Glutamatergic neuron (in vitro differentiated cells): ENCODE data around the gene CHN2. TPM values are rescaled to one million over a fixed set of nuclear protein-coding genes. Genes with fewer than 3 reads are reported as not detected.

Source experiments
- DNase-seq: peaks from one replicate; pipeline ENCODE4 v3.0.0; 2022
- H3K27ac Mint-ChIP-seq: one replicate; pipeline ENCODE4 v1.8.0; 2020; ENCODE audit warnings: mild to moderate bottlenecking, mixed read lengths, inconsistent platforms; ENCODE audit not compliant: unreplicated experiment
- H3K27me3 Mint-ChIP-seq: one replicate; pipeline ENCODE4 v1.8.0; 2020; ENCODE audit warnings: mild to moderate bottlenecking, moderate library complexity, mixed read lengths, inconsistent platforms; ENCODE audit not compliant: unreplicated experiment
- H3K36me3 Mint-ChIP-seq: one replicate; pipeline ENCODE4 v1.8.0; 2020; ENCODE audit warnings: mild to moderate bottlenecking, mixed read lengths, inconsistent platforms; ENCODE audit not compliant: unreplicated experiment
- H3K4me1 Mint-ChIP-seq: one replicate; pipeline ENCODE4 v1.8.0; 2020; ENCODE audit warnings: mild to moderate bottlenecking, low read depth, mixed read lengths, inconsistent platforms; ENCODE audit not compliant: unreplicated experiment
- H3K4me3 Mint-ChIP-seq: one replicate; pipeline ENCODE4 v1.8.0; 2020; ENCODE audit warnings: mild to moderate bottlenecking, mixed read lengths, inconsistent platforms; ENCODE audit not compliant: unreplicated experiment
- H3K9me3 Mint-ChIP-seq: one replicate; pipeline ENCODE4 v1.8.0; 2020; ENCODE audit warnings: mild to moderate bottlenecking, moderate library complexity, mixed read lengths, inconsistent platforms; ENCODE audit not compliant: unreplicated experiment
- total RNA-seq: library from RNA; stranded (reverse); fragmentation: NEBNext Ultra II Directional; extraction: Animal tissue kit (Norgen Biotek cat#: 25700); gene quantifications from one replicate; pipeline ENCODE4 v1.2.1, GENCODE V29; 2021; ENCODE audit not compliant: unreplicated experiment
- TF ChIP-seq, protein P1 (sequence below): fragments of 200-600 bp; sonication (generic); IDR thresholded peaks from one replicate; pipeline ENCODE4 v1.5.0; 2021; ENCODE audit not compliant: partially characterized antibody, unreplicated experiment

CHN2 gene
- total RNA-seq, 1 donor from 2014 or later, result 63.2 TPM

DNA sequence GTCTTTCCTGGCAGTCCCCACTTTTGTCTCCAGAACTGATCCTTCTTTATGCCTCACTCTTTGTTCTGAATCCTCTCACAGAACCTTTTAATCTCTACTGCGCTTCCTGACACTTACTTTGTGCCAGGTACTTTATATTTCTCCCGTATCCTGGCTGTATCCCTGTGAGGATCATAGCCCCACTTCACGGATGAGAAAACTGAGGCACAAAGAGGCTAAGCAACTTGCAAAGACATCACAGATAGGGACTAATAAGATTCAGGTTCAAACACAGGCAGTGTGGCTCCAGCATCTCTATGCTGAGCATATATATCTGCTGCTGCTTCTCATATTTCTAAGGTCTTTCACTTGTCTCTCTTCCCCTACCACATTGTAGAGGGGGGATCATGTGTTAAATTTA lies 116.7 kb downstream of the CHN2 start:
- no peak overlapping the region for H3K4me3 Mint-ChIP-seq
- TF ChIP-seq, protein P1, sequence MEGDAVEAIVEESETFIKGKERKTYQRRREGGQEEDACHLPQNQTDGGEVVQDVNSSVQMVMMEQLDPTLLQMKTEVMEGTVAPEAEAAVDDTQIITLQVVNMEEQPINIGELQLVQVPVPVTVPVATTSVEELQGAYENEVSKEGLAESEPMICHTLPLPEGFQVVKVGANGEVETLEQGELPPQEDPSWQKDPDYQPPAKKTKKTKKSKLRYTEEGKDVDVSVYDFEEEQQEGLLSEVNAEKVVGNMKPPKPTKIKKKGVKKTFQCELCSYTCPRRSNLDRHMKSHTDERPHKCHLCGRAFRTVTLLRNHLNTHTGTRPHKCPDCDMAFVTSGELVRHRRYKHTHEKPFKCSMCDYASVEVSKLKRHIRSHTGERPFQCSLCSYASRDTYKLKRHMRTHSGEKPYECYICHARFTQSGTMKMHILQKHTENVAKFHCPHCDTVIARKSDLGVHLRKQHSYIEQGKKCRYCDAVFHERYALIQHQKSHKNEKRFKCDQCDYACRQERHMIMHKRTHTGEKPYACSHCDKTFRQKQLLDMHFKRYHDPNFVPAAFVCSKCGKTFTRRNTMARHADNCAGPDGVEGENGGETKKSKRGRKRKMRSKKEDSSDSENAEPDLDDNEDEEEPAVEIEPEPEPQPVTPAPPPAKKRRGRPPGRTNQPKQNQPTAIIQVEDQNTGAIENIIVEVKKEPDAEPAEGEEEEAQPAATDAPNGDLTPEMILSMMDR, result no peak
- H3K4me1 Mint-ChIP-seq, result peaks cover 23% of the 10 kb centered on the region
- peaks cover 2% of the 10 kb centered on the region for H3K27me3 Mint-ChIP-seq
- DNase-seq, result no peak
- peaks cover 2% of the 10 kb centered on the region for H3K9me3 Mint-ChIP-seq
- H3K36me3 Mint-ChIP-seq, result peaks cover 11% of the 10 kb centered on the region
- H3K27ac Mint-ChIP-seq, result no peak overlapping the region

DNA sequence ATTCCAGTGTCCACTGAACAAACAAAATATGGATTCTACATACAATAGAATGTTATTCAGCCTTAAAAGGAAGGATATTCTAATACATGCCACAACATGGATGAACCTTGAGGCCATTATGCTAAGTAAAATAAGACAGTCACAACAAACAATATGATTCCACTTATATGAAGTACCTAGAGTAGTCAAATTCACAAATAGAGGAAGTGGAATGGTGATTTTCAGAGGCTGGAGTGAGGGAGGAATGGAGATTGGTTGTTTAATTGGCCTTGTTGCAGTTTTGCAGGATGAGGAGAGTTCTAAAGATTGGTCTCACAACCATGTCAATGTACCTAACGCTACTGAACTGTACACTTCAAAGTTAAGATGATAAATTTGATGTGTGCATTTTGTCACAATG lies 119.6 kb downstream of the CHN2 start:
- H3K4me3 Mint-ChIP-seq, result no peak overlapping the region
- H3K27ac Mint-ChIP-seq, result no peak overlapping the region
- H3K9me3 Mint-ChIP-seq, result peaks cover 5% of the 10 kb centered on the region
- peaks cover 27% of the 10 kb centered on the region for H3K4me1 Mint-ChIP-seq
- DNase-seq, result no peak
- peaks cover 11% of the 10 kb centered on the region for H3K36me3 Mint-ChIP-seq
- H3K27me3 Mint-ChIP-seq, result peaks cover 2% of the 10 kb centered on the region
- TF ChIP-seq, protein P1, result no peak

DNA sequence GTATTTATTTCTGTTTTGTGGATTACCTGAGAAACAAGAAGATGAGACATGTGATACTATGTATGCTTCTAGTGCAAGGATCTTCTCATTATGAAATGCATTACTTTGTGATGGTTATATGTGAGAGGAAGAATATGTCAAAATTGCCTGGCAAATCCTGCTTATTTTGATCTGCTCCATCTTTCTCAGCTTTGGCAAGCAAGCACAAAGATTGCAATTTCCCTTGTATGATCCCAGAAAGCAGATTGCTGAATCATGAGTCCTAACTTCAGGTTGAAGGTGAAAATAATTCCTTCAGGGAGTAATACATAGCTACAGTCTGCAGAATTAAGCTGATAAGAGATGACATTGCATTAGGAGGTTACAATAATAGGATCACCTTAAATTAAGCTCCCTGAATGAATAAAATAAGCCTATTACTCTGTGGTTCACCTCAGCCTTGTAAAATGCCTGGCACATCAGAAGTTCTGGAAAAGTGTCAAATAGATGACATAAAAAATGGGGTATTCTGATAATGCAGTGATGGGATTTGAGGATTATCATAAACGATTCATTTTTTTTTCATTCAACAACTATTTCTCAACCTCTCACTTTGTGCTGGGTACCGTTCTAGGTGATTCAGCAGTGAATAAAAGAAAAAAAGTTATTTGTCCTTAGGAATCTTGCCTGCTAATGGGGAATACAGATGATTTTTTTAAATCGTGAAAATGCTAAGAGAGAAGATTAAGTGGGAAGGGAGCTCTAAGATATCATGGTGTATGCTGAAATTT lies 120.7 kb downstream of the CHN2 start:
- no peak for DNase-seq
- no peak overlapping the region for H3K4me3 Mint-ChIP-seq
- TF ChIP-seq, protein P1, result no peak
- H3K9me3 Mint-ChIP-seq, result peaks cover 8% of the 10 kb centered on the region
- H3K36me3 Mint-ChIP-seq, result peaks cover 7% of the 10 kb centered on the region
- no peak overlapping the region for H3K27ac Mint-ChIP-seq
- H3K27me3 Mint-ChIP-seq, result peaks cover 6% of the 10 kb centered on the region
- H3K4me1 Mint-ChIP-seq, result peaks cover 36% of the 10 kb centered on the region

DNA sequence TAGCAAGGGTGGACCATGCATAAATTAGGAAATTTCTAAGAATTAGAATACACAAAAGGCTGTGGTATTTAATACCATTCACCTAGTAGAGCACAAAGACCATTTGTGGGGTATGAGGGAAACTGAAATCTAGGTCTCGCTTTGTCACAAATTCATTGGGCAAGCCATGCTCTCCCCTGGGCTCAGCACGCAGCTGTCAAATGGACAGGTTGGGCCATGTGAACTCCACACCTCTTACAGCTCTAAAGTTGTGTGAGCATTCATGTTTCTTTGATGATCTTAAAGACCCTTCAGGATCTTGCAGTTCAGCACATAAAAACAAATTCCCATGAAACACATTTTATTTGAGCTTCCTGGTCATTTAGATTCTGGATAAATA lies 121.3 kb downstream of the CHN2 start:
- TF ChIP-seq, protein P1, result no peak
- H3K4me3 Mint-ChIP-seq, result no peak overlapping the region
- peaks cover 11% of the 10 kb centered on the region for H3K9me3 Mint-ChIP-seq
- peaks cover 6% of the 10 kb centered on the region for H3K36me3 Mint-ChIP-seq
- peaks cover 9% of the 10 kb centered on the region for H3K27me3 Mint-ChIP-seq
- peaks cover 41% of the 10 kb centered on the region for H3K4me1 Mint-ChIP-seq
- DNase-seq, result no peak
- no peak overlapping the region for H3K27ac Mint-ChIP-seq

DNA sequence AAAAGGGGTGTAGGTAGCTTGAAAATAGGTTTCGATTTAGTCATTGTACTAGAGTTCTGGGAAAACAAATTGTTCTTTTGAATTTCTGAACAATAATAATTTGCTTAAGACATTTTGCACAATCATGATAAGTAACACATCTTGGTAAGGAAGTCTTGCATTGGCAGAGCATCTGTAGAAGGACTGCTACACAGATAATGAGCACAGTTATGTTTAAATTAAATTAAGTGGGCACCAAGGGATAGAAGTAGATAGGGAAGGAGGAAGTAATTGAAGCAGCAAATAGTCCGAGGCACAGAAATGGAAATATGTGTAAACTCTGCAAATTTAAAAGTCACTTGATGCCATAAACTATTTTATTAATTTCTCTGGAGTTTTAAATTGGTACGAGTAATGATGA lies 122.4 kb downstream of the CHN2 start:
- Mint-ChIP-seq H3K36me3 (no peaks in the 10 kb centered on the region), H3K27me3 (peaks cover 7% of the 10 kb centered on the region), H3K4me1 (peaks cover 45% of the 10 kb centered on the region), H3K4me3 (no peak overlapping the region), H3K9me3 (peaks cover 9% of the 10 kb centered on the region), H3K27ac (no peak overlapping the region)
- no peak for DNase-seq
- TF ChIP-seq, protein P1, result no peak
